ENCODE results near the gene TNFRSF4. TPM values are rescaled to one million over a fixed set of nuclear protein-coding genes. Genes with fewer than 3 reads are reported as not detected.
"Not testable (repeated sequence)": the region's sequence is repeated elsewhere in the genome, so short reads cannot be mapped to it uniquely, and the experiment has no call there.

The TNFRSF4 gene
- polyA plus RNA-seq, 3 donors: 1.4 to 13.9 (median 11.4) TPM

GRCh38 chr1:1179983-1180861 is 33.7 kb downstream of the TNFRSF4 start:
- H3K27ac ChIP-seq (ENCODE audit: low read depth, low read length): no peak overlapping the region

GRCh38 chr1:1179346-1179982 is 34.5 kb downstream of the TNFRSF4 start:
- 80 to 89% (median 84%) methylated on average over 22 to 25 of the region's 25 CpGs for WGBS, 3 donors
- H3K27ac ChIP-seq (ENCODE audit: low read depth, low read length): no peak overlapping the region

More at GRCh38 chr1:1179983-1180861, 33.7 kb downstream of the TNFRSF4 start:
- WGBS, 3 donors: 69 to 87% (median 75%) methylated on average over 41 to 51 of the region's 51 CpGs

- WGBS, 3 donors: 86 to 94% (median 90%) methylated on average over 25 to 32 of the region's 32 CpGs
- H3K27ac ChIP-seq (ENCODE audit: low read depth, low read length): no peak overlapping the region
Observed at GRCh38 chr1:1178794-1179331, 35.1 kb downstream of the TNFRSF4 start.

GRCh38 chr1:1177452-1178206 is 36.3 kb downstream of the TNFRSF4 start:
- H3K27ac ChIP-seq (ENCODE audit: low read depth, low read length): no peak overlapping the region
- WGBS, 3 donors: 86 to 88% (median 86%) methylated on average over 20 to 21 of the region's 21 CpGs

GRCh38 chr1:1176931-1177330 is 37.0 kb downstream of the TNFRSF4 start:
- H3K27ac ChIP-seq (ENCODE audit: low read depth, low read length): no peak overlapping the region
- WGBS, 3 donors: 76 to 83% (median 81%) methylated on average over 7 of the region's 7 CpGs

GRCh38 chr1:1176063-1176761 is 37.7 kb downstream of the TNFRSF4 start:
- WGBS, 3 donors: 44 to 62% (median 49%) methylated on average over 22 of the region's 22 CpGs
- not testable (repeated sequence) for H3K27ac ChIP-seq (ENCODE audit: low read depth, low read length)

GRCh38 chr1:1175221-1176062 is 38.5 kb downstream of the TNFRSF4 start:
- 82 to 87% (median 86%) methylated on average over 29 of the region's 29 CpGs for WGBS, 3 donors

GRCh38 chr1:1173793-1174415 is 40.0 kb downstream of the TNFRSF4 start, which contains the start of gene TTLL10:
TTLL10 (plus strand) TSS chr1:1173880; CDS start chr1:1179216, 5,336 bp downstream.
- WGBS, 3 donors: 13 to 66% (median 26%) methylated on average over 31 to 35 of the region's 35 CpGs

More at GRCh38 chr1:1175221-1176062, 38.5 kb downstream of the TNFRSF4 start:
- no peak overlapping the region for H3K27ac ChIP-seq (ENCODE audit: low read depth, low read length)

GRCh38 chr1:1173061-1173792 is 40.7 kb downstream of the TNFRSF4 start:
- 44 to 67% (median 60%) methylated on average over 32 of the region's 32 CpGs for WGBS, 3 donors
- H3K27ac ChIP-seq (ENCODE audit: low read depth, low read length): no peak overlapping the region

More at GRCh38 chr1:1173793-1174415, 40.0 kb downstream of the TNFRSF4 start, which contains the start of gene TTLL10:
- no peak within 1 kb of the TSS for H3K27ac ChIP-seq (ENCODE audit: low read depth, low read length)

- 74 to 82% (median 79%) methylated on average over 26 to 33 of the region's 33 CpGs for WGBS, 3 donors
- no peak overlapping the region for H3K27ac ChIP-seq (ENCODE audit: low read depth, low read length)
Observed at GRCh38 chr1:1171546-1172340, 42.2 kb downstream of the TNFRSF4 start.

- WGBS, 3 donors: 76 to 82% (median 78%) methylated on average over 9 to 12 of the region's 12 CpGs
- no peak overlapping the region for H3K27ac ChIP-seq (ENCODE audit: low read depth, low read length)
Observed at GRCh38 chr1:1171161-1171545, 42.8 kb downstream of the TNFRSF4 start.

GRCh38 chr1:1170215-1171091 is 43.5 kb downstream of the TNFRSF4 start:
- WGBS, 3 donors: 44 to 70% (median 44%) methylated on average over 26 of the region's 26 CpGs
- H3K27ac ChIP-seq (ENCODE audit: low read depth, low read length): no peak overlapping the region

- no peak overlapping the region for H3K27ac ChIP-seq (ENCODE audit: low read depth, low read length)
- 63 to 79% (median 72%) methylated on average over 30 to 32 of the region's 32 CpGs for WGBS, 3 donors
Observed at GRCh38 chr1:1169429-1170214, 44.3 kb downstream of the TNFRSF4 start.
